HEK293 (cell line): ENCODE measurements around the gene SULT4A1.
A peak's percentile ranks its signal among the peaks of the same experiment; 100 is the strongest.

Source experiments
- CTCF ChIA-PET: fragments of 350-600 bp; formaldehyde crosslinking; extraction: SDS; loops from one replicate; lab custom pipeline; 2021; ENCODE audit warnings: antibody characterized with exemption; lab: Yijun Ruan, JAX
- POLR2A ChIA-PET: fragments of 300-600 bp; formaldehyde crosslinking; extraction: SDS; loops from one replicate; lab custom pipeline; 2020; ENCODE audit warnings: antibody characterized with exemption, inconsistent platforms; lab: Yijun Ruan, JAX
- H3K27ac ChIP-seq: fragments of 200-500 bp; sonication (Bioruptor generic); 2 replicates; pipeline ENCODE4 v1.5.1; 2014; ENCODE audit warnings: low read depth, low read length, control low read depth, inconsistent platforms; ENCODE audit errors: extremely low read depth
- H3K36me3 ChIP-seq, 2 experiments: fragments of 200-500 bp in 1 of 2; sonication (Bioruptor generic) in 1 of 2; 1 replicate in 1 of 2; 2 replicates in 1 of 2; pipeline ENCODE4 v1.5.1; 2014 to 2017; ENCODE audit warnings: inconsistent platforms in 2 of 2, low read length in 2 of 2; ENCODE audit not compliant: control insufficient read depth in 2 of 2, insufficient read depth in 1 of 2
- H3K4me1 ChIP-seq: fragments of 200-500 bp; sonication (Bioruptor generic); 2 replicates; pipeline ENCODE4 v1.5.1; 2014; ENCODE audit warnings: mild to moderate bottlenecking, low read length, inconsistent platforms; ENCODE audit not compliant: control insufficient read depth, insufficient read depth
- H3K4me3 ChIP-seq: 2 replicates; pipeline ENCODE4 v1.5.1; 2011; ENCODE audit warnings: low read depth, mild to moderate bottlenecking, control low read depth, low read length, moderate library complexity
- H3K9me3 ChIP-seq: fragments of 200-500 bp; sonication (Bioruptor generic); 2 replicates; pipeline ENCODE4 v1.5.1; 2014; ENCODE audit warnings: low read depth, low read length, inconsistent platforms; ENCODE audit not compliant: control insufficient read depth, insufficient read depth
- FEZF1 ChIP-seq: fragments of 450-650 bp; formaldehyde crosslinking; IDR thresholded peaks from 2 replicates; pipeline ENCODE4 v1.5.1; 2016; ENCODE audit warnings: missing biosample characterization, missing genetic modification characterization
- GLIS2 ChIP-seq: fragments of 450-650 bp; formaldehyde crosslinking; IDR thresholded peaks from 2 replicates; pipeline ENCODE4 v1.5.1; 2016; ENCODE audit warnings: missing biosample characterization, missing genetic modification characterization
- KLF8 ChIP-seq: fragments of 450-650 bp; formaldehyde crosslinking; IDR thresholded peaks from 2 replicates; pipeline ENCODE4 v1.5.1; 2016; ENCODE audit warnings: missing biosample characterization, missing genetic modification characterization
- KLF9 ChIP-seq: fragments of 450-650 bp; formaldehyde crosslinking; IDR thresholded peaks from 2 replicates; pipeline ENCODE4 v1.5.1; 2016; ENCODE audit warnings: missing biosample characterization, missing genetic modification characterization, low read depth
- MEIS1 ChIP-seq: sonication (generic); formaldehyde crosslinking; IDR thresholded peaks from 2 replicates; pipeline ENCODE4 v1.8.1; 2022; ENCODE audit warnings: missing genetic modification reagents, mild to moderate bottlenecking, borderline replicate concordance
- PRDM2 ChIP-seq: fragments of 450-650 bp; formaldehyde crosslinking; IDR thresholded peaks from 2 replicates; pipeline ENCODE4 v1.5.1; 2016; ENCODE audit warnings: missing biosample characterization, missing genetic modification characterization, borderline replicate concordance
- REPIN1 ChIP-seq: fragments of 450-650 bp; formaldehyde crosslinking; IDR thresholded peaks from 2 replicates; pipeline ENCODE4 v1.5.1; 2017; ENCODE audit warnings: missing biosample characterization, missing genetic modification characterization, low read depth
- ZBTB1 ChIP-seq: fragments of 450-650 bp; formaldehyde crosslinking; IDR thresholded peaks from 2 replicates; pipeline ENCODE4 v1.5.1; 2016; ENCODE audit warnings: missing biosample characterization, missing genetic modification characterization
- ZNF114 ChIP-seq: fragments of 450-650 bp; formaldehyde crosslinking; IDR thresholded peaks from 2 replicates; pipeline ENCODE4 v1.5.0; 2017; ENCODE audit warnings: missing biosample characterization, missing genetic modification characterization
- ZNF121 ChIP-seq: fragments of 450-650 bp; formaldehyde crosslinking; IDR thresholded peaks from 2 replicates; pipeline ENCODE4 v1.5.1; 2016; ENCODE audit warnings: missing biosample characterization, missing genetic modification characterization
- ZNF146 ChIP-seq: fragments of 450-650 bp; formaldehyde crosslinking; IDR thresholded peaks from 2 replicates; pipeline ENCODE4 v1.5.1; 2016; ENCODE audit warnings: missing biosample characterization, missing genetic modification characterization
- ZNF223 ChIP-seq: fragments of 450-650 bp; formaldehyde crosslinking; IDR thresholded peaks from 2 replicates; pipeline ENCODE4 v1.5.1; 2016; ENCODE audit warnings: missing biosample characterization, missing genetic modification characterization
- ZNF239 ChIP-seq: fragments of 450-650 bp; formaldehyde crosslinking; IDR thresholded peaks from 2 replicates; pipeline ENCODE4 v1.5.1; 2016; ENCODE audit warnings: missing biosample characterization, missing genetic modification characterization
- ZNF311 ChIP-seq: fragments of 450-650 bp; formaldehyde crosslinking; IDR thresholded peaks from 2 replicates; pipeline ENCODE4 v1.5.1; 2017; ENCODE audit warnings: missing biosample characterization, missing genetic modification characterization, borderline replicate concordance
- ZNF341 ChIP-seq: fragments of 450-650 bp; formaldehyde crosslinking; IDR thresholded peaks from 2 replicates; pipeline ENCODE4; 2016; ENCODE audit warnings: low read depth, missing biosample characterization, missing genetic modification characterization
- ZNF513 ChIP-seq: fragments of 450-650 bp; IDR thresholded peaks from 2 replicates; pipeline ENCODE4 v1.5.1; 2018; ENCODE audit warnings: missing biosample characterization, missing genetic modification characterization
- ZNF548 ChIP-seq: fragments of 450-650 bp; formaldehyde crosslinking; IDR thresholded peaks from 2 replicates; pipeline ENCODE4 v1.5.1; 2016; ENCODE audit warnings: missing biosample characterization, missing genetic modification characterization
- ZNF558 ChIP-seq: fragments of 450-650 bp; formaldehyde crosslinking; IDR thresholded peaks from 2 replicates; pipeline ENCODE4 v1.5.1; 2016; ENCODE audit warnings: missing biosample characterization, missing genetic modification characterization
- ZNF768 ChIP-seq: fragments of 450-650 bp; formaldehyde crosslinking; IDR thresholded peaks from 2 replicates; pipeline ENCODE4 v1.5.1; 2018; ENCODE audit warnings: missing biosample characterization, mild to moderate bottlenecking, missing genetic modification characterization
- ZSCAN18 ChIP-seq: fragments of 450-650 bp; formaldehyde crosslinking; IDR thresholded peaks from 2 replicates; pipeline ENCODE4 v1.5.1; 2016; ENCODE audit warnings: missing biosample characterization, missing genetic modification characterization

Gene SULT4A1

GRCh38 chr22:43889201-43889859 is 27.0 kb upstream of the SULT4A1 start (continued):
- TF ChIP-seq ZNF239 (tag by site-specific recombination) (no peak), ZNF548 (tag by site-specific recombination) (no peak), ZNF768 (no peak), ZNF513 (no peak)
- TF ChIP-seq, all 188 proteins: peak for 0

GRCh38 chr22:43888740-43889139 is 26.4 kb upstream of the SULT4A1 start:
- CTCF ChIA-PET: no interaction called here
- H3K36me3 ChIP-seq: no peaks in the 10 kb centered on the region
- no peak overlapping the region for H3K27ac ChIP-seq
- H3K4me1 ChIP-seq: no peaks in the 10 kb centered on the region; the same call in 1 of the 2 replicates
- H3K4me3 ChIP-seq: no peak overlapping the region
- no peaks in the 10 kb centered on the region for H3K9me3 ChIP-seq
- TF ChIP-seq REPIN1: no peak
- TF ChIP-seq MEIS1 (CRISPR knock-in tag): no peak
- TF ChIP-seq ZNF768: peak; percentile 53; the same call in 1 of the 2 replicates
- TF ChIP-seq ZNF223 (tag by site-specific recombination): no peak
- no peak for TF ChIP-seq FEZF1
- TF ChIP-seq, all 188 proteins: peak for 1
- POLR2A ChIA-PET: no interaction called here

- POLR2A ChIA-PET: no interaction called here
- CTCF ChIA-PET: interaction anchor here (0.7 to 1.4 kb wide), 7 partner anchors 19 to 738 kb away, joined by 3 to 8 read pairs (median 4); no protein-coding TSS in a partner anchor
- no peak overlapping the region for H3K27ac ChIP-seq
- no peak overlapping the region for H3K4me3 ChIP-seq
- no peaks in the 10 kb centered on the region for H3K36me3 ChIP-seq
- H3K4me1 ChIP-seq: no peaks in the 10 kb centered on the region; the same call in 1 of the 2 replicates
- TF ChIP-seq ZNF121 (tag by site-specific recombination) (no peak), ZNF146 (tag by site-specific recombination) (no peak), KLF9 (tag by site-specific recombination) (no peak), ZSCAN18 (tag by site-specific recombination) (no peak)
- no peaks in the 10 kb centered on the region for H3K9me3 ChIP-seq
Observed at GRCh38 chr22:43887391-43887790, 25.1 kb upstream of the SULT4A1 start.

- POLR2A ChIA-PET: no interaction called here
- CTCF ChIA-PET: interaction anchor here (0.9 to 1.4 kb wide), 7 partner anchors 9 to 739 kb away, joined by 3 to 8 read pairs (median 4); no protein-coding TSS in a partner anchor
- no peak overlapping the region for H3K4me3 ChIP-seq
- H3K36me3 ChIP-seq: no peaks in the 10 kb centered on the region
- no peaks in the 10 kb centered on the region for H3K9me3 ChIP-seq
- H3K4me1 ChIP-seq: no peaks in the 10 kb centered on the region
- no peak overlapping the region for H3K27ac ChIP-seq
- TF ChIP-seq ZNF341 (tag by site-specific recombination) (no peak), ZNF114 (tag by site-specific recombination) (no peak), ZNF311 (no peak), PRDM2 (no peak), KLF8 (no peak), ZNF558 (tag by site-specific recombination) (no peak), ZBTB1 (tag by site-specific recombination) (no peak), GLIS2 (tag by site-specific recombination) (no peak)
Observed at GRCh38 chr22:43886231-43886630, 23.9 kb upstream of the SULT4A1 start.
